Measurements from ENCODE around the gene PLB1.

The PLB1 gene

GRCh38 chr2:28692411-28692810, 196.6 kb downstream of the PLB1 start:
- DNase-seq (ENCODE audit: low read depth): no peak
- H3K4me3 ChIP-seq (ENCODE audit: low read depth, low read length): no peak overlapping the region
- no peak for TF ChIP-seq CTCF (IDR thresholded peaks at IDR 0.05; ENCODE audit: low read depth, low read length)
- TF ChIP-seq MAX (IDR thresholded peaks at IDR 0.05; ENCODE audit: low read depth, low read length): no peak
- no peak for TF ChIP-seq MYC (IDR thresholded peaks at IDR 0.05; ENCODE audit: low read depth, low read length)
- TF ChIP-seq POLR2A (IDR thresholded peaks at IDR 0.05; ENCODE audit: extremely low read depth, insufficient read length): no peak

- TF ChIP-seq CTCF (IDR thresholded peaks at IDR 0.05; ENCODE audit: low read depth, low read length): no peak
- TF ChIP-seq MAX (IDR thresholded peaks at IDR 0.05; ENCODE audit: low read depth, low read length): no peak
- no peak for TF ChIP-seq POLR2A (IDR thresholded peaks at IDR 0.05; ENCODE audit: extremely low read depth, insufficient read length)
- TF ChIP-seq MYC (IDR thresholded peaks at IDR 0.05; ENCODE audit: low read depth, low read length): no peak
- no peak for DNase-seq (ENCODE audit: low read depth)
- H3K4me3 ChIP-seq (ENCODE audit: low read depth, low read length): no peak overlapping the region
Measured at GRCh38 chr2:28693223-28693622, 197.4 kb downstream of the PLB1 start.
